OCI-LY7 (cell line): ENCODE results near the gene BABAM1.
"Not testable (repeated sequence)": the region's sequence is repeated elsewhere in the genome, so short reads cannot be mapped to it uniquely, and the experiment has no call there.

Source experiments
- CTCF ChIP-seq: fragments of 200-600 bp; sonication (generic); conservative IDR thresholded peaks from 2 replicates; pipeline ENCODE4 v1.5.1; 2014; ENCODE audit warnings: mild to moderate bottlenecking, antibody characterized with exemption, low read length, moderate library complexity, mixed read lengths
- EZH2phosphoT487 ChIP-seq: fragments of 200-600 bp; sonication (generic); IDR thresholded peaks from 2 replicates; pipeline ENCODE4 v1.6.1; 2018; ENCODE audit warnings: low read depth, borderline replicate concordance, mild to moderate bottlenecking, mixed run types, antibody characterized with exemption, low read length, moderate library complexity, mixed read lengths

GRCh38 chr19:17274892-17275291 is 7.6 kb downstream of the BABAM1 start:
- not testable (repeated sequence) for TF ChIP-seq CTCF, EZH2phosphoT487
